22Rv1 (cell line): ENCODE measurements around the gene CBLB.

Experiments
- H3K27ac ChIP-seq: fragments of 450-650 bp; 2 replicates; pipeline ENCODE4 v1.5.1; 2017
- ZFX ChIP-seq: fragments of 450-650 bp; IDR thresholded peaks from 2 replicates; pipeline ENCODE4 v1.6.1; 2017; ENCODE audit warnings: antibody characterized with exemption, borderline replicate concordance
- TF ChIP-seq, protein P1 (sequence below): fragments of 450-650 bp; IDR thresholded peaks from 2 replicates; pipeline ENCODE4 v1.5.1; 2017; ENCODE audit warnings: mild to moderate bottlenecking

Gene CBLB

DNA sequence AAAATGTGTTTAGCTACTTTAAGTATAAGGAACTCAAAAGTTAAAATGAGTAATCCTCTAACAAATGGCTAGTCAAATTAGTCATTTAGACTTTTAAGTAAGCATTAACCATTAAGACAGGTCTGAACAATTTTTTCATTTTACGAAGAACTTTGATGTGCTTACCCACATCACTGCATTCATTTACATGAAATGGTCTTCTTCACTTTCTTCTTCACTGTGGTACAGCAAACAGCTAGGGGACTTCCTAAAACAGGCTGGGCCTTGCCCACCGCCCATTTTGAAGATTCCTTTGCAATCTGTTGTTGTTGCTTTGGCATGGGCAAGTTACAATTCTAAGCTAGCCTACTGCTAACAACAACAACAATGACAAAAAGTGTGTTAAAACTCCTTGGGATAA, 67.4 kb downstream of the CBLB start:
- H3K27ac ChIP-seq, result no peak overlapping the region
- no peak for TF ChIP-seq ZFX
- TF ChIP-seq, protein P1, sequence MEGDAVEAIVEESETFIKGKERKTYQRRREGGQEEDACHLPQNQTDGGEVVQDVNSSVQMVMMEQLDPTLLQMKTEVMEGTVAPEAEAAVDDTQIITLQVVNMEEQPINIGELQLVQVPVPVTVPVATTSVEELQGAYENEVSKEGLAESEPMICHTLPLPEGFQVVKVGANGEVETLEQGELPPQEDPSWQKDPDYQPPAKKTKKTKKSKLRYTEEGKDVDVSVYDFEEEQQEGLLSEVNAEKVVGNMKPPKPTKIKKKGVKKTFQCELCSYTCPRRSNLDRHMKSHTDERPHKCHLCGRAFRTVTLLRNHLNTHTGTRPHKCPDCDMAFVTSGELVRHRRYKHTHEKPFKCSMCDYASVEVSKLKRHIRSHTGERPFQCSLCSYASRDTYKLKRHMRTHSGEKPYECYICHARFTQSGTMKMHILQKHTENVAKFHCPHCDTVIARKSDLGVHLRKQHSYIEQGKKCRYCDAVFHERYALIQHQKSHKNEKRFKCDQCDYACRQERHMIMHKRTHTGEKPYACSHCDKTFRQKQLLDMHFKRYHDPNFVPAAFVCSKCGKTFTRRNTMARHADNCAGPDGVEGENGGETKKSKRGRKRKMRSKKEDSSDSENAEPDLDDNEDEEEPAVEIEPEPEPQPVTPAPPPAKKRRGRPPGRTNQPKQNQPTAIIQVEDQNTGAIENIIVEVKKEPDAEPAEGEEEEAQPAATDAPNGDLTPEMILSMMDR, result no peak

DNA sequence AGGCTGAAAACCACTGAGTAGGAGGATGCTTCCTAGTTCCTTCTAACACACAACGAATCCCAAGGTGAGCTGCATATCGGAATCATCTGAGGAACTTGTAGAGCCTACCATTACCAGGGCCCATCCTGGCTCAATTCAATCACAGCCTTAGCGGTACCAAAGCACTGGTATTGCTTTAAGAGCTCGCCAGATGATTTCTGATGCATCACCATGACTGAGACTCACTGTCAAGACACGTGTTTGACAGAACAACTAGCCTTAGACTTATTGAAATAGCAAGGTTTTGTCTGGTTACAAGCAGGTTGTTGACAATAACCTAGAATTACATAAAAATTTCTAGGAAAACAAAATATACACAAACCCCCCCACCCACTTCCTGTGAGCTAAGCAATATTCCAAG, 68.5 kb downstream of the CBLB start:
- H3K27ac ChIP-seq, result no peak overlapping the region
- TF ChIP-seq, protein P1, result no peak
- TF ChIP-seq ZFX, result no peak

DNA sequence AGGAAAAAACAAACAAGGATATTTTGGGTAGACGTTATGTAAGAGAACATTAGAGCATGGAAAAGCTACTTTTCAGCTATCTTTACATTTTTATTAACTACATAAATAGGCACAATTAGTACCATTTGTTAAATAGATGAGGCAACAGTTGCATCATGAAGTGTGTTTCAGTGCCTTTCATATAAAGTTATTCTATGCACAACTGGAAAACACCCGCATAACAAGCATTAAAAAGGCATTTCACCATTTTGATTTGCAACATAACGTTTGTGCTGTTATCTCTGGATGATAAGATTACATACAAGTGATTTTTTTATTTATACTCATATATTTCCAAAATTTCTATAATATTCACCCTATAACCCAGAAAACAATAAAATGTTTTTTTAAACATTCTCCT, 69.5 kb downstream of the CBLB start:
- TF ChIP-seq, protein P1, result no peak
- TF ChIP-seq ZFX, result no peak
- H3K27ac ChIP-seq, result no peak overlapping the region

DNA sequence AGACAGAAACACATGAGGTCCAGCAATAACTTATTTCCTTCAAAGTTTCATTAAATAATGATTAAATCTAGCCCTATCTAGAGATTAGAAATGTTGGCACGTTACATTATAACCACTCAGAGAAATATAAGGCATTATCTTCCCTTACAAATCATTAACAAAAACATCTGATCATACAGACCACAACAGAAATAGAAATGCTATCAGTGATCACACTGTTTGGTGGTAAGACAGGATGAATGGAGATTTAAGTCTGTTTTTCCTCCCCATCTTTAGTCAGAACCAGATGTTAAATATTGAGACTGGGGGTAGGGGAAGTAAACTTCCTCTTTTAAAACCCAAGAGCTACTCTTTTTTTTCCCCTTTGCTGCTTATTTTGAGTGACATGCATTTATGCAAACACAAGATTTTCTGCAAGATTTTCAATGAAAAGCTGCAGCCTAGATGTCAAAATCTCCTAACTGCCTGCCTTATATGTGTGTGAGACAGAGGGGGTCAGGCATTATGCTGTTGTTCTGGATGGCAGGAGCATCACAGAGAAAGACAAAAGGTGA, 70.4 kb downstream of the CBLB start:
- no peak for TF ChIP-seq ZFX
- TF ChIP-seq, protein P1, result no peak

DNA sequence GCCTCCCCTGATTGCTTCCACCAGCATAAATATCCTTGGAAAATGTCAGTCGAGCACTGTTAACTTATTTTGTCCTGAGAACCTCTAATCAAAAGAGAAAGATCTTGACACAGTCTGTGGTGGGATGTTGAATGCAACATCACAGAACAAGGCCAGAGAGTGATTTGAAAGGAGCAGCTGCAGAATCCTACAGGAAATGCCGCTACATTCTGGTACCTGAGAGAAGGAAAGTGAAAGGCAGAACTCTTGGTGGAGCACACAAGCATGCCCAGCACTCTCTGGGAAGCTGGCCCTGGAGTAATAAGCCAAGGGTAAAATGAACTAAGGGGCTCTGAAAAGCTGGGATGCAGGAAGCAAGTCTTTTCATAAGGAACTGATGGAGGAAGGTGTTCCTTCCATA, 75.8 kb downstream of the CBLB start:
- no peak overlapping the region for H3K27ac ChIP-seq
- no peak for TF ChIP-seq ZFX
- TF ChIP-seq, protein P1, result no peak

More for the DNA sequence above, 70.4 kb downstream of the CBLB start:
- no peak overlapping the region for H3K27ac ChIP-seq

DNA sequence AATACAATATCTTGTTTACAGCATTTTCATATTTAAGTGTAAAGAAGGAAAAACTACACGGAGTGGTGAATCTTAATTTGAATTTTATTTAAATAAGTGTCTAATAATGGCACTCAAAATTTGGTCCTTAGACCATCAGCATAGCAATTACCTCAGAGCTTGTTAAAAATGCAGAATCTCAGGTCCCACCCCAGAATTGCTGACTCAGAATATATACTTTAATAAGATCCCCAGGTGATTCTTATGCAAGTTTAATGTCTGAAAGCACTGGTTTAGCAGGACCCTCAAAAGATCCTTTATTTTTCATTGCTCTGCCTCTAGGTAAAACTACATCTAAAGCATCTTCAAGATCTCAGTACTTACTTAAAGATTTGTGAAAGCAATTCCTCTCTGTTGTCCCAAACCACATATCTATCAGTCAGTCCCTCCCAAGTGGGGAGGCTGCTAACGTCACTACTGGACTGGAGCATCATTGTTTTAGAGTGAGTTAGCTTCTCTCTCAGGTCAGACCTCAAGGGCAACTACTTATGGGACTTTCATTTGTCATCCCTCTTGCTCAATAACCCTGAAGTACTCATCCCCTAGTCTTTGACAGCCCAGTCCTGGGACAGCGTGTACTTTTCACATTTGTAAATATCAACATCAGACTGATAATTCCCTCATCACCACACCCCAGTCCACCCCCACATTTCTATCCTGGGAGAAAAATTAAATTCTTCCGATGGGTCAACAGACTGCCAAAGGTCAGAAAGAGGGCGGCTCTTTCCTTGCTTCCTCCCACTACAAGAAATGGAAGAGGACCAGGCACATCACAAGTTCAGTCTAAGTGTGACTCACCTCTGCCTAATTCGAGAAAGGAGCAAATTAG, 76.7 kb downstream of the CBLB start:
- no peak overlapping the region for H3K27ac ChIP-seq
- TF ChIP-seq, protein P1, result no peak
- TF ChIP-seq ZFX, result no peak

DNA sequence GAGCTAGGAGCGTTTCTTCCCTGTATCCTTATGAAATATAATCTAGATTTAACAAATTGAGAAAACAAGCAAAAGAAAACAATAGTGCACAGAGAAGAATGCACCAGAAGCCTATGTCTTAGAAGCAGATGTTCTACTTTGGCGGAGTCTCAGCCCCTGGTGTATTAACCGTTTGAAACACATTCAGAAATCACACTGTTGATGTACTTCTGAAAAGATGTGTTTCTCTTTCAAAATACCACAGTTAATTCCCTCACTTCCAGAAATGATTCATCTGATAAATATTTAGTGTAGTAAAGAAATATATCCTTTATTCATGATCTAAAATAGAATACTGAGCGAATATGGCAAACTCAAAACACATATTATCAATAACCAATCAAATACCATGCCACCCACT, 77.7 kb downstream of the CBLB start:
- TF ChIP-seq, protein P1, result no peak
- no peak for TF ChIP-seq ZFX
- H3K27ac ChIP-seq, result no peak overlapping the region
